ENCODE measurements around the gene SLC15A1.

- TF ChIP-seq POLR2A (IDR thresholded peaks at IDR 0.05; ENCODE audit: borderline replicate concordance, extremely low read depth, insufficient read depth, insufficient read length) (no peak), CTCF (IDR thresholded peaks at IDR 0.05 in 2 of 3, conservative IDR thresholded peaks at IDR 0.05 in 1 of 3; ENCODE audit: borderline replicate concordance in 1 of 3, insufficient read depth in 1 of 3, low read depth in 2 of 3, low read length in 2 of 3) (no peak), JUND (IDR thresholded peaks at IDR 0.05) (no peak)
These were observed 47.6 kb upstream of the SLC15A1 start for GRCh38 chr13:98800078-98800477.

Measured in HCT116 (cell line).